SH-SY5Y (cell line): ENCODE measurements around the gene SMIM44.

Experiments
- GATA2 ChIP-seq: IDR thresholded peaks from 2 replicates; pipeline ENCODE4 v1.6.1; 2011; ENCODE audit warnings: mild to moderate bottlenecking, low read depth, low read length
- GATA3 ChIP-seq: IDR thresholded peaks from 2 replicates; pipeline ENCODE4 v1.6.1; 2011; ENCODE audit warnings: low read depth, mild to moderate bottlenecking, low read length, moderate library complexity

GRCh38 chr19:3518255-3518654 is 35.0 kb upstream of the SMIM44 start:
- TF ChIP-seq GATA2: no peak
- TF ChIP-seq GATA3: no peak
